ENCODE results near the gene PIGK.

- TF ChIP-seq POLR2A (IDR thresholded peaks at IDR 0.05) (no peak), CTCF (IDR thresholded peaks at IDR 0.05) (no peak)
Measured at GRCh38 chr1:77222496-77222895, 3.3 kb upstream of the PIGK start.
